Astrocyte of the spinal cord (primary cell): ENCODE measurements around the gene PBRM1.
"Not testable (repeated sequence)": the region's sequence is repeated elsewhere in the genome, so short reads cannot be mapped to it uniquely, and the experiment has no call there.

ENCODE experiments used
- DNase-seq: peaks from one replicate; pipeline ENCODE4 v3.0.0; 2011; ENCODE audit warnings: low read depth, low spot score
- H3K4me3 ChIP-seq: 2 replicates; pipeline ENCODE4 v1.5.1; 2011; ENCODE audit warnings: low read depth, mild to moderate bottlenecking, low read length, moderate library complexity
- in situ Hi-C: cut with HindIII; loops from 2 replicates; pipeline ENCODE4 v1.10.0; 2017; ENCODE audit warnings: low sequenced_read_pairs
- TF ChIP-seq, protein P1 (sequence below): IDR thresholded peaks from 2 replicates; pipeline ENCODE4 v1.5.1; 2012; ENCODE audit warnings: low read depth, mild to moderate bottlenecking, low read length, inconsistent platforms

Gene PBRM1

DNA sequence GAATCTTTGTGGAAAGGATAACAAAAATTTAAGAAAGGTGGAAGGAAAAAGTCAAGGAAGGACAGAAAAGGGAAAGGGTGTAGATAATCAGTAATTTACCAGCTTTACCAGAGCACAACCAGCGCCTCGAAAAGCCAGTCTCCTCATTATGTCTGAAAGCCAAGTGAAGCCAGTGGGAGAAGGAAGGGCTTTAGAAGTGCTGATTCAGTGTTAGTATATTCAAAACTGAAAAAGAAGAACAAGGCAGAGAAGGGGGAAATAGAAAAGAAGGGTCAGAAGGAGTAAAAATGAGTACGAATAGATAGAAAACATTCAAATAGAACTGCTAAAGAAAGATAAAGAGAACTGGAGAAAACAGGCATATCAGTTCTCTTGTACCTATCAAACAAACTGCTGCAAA is 4.1 kb downstream of the PBRM1 start:
- TF ChIP-seq, protein P1, sequence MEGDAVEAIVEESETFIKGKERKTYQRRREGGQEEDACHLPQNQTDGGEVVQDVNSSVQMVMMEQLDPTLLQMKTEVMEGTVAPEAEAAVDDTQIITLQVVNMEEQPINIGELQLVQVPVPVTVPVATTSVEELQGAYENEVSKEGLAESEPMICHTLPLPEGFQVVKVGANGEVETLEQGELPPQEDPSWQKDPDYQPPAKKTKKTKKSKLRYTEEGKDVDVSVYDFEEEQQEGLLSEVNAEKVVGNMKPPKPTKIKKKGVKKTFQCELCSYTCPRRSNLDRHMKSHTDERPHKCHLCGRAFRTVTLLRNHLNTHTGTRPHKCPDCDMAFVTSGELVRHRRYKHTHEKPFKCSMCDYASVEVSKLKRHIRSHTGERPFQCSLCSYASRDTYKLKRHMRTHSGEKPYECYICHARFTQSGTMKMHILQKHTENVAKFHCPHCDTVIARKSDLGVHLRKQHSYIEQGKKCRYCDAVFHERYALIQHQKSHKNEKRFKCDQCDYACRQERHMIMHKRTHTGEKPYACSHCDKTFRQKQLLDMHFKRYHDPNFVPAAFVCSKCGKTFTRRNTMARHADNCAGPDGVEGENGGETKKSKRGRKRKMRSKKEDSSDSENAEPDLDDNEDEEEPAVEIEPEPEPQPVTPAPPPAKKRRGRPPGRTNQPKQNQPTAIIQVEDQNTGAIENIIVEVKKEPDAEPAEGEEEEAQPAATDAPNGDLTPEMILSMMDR: no peak
- no peak overlapping the region for H3K4me3 ChIP-seq
- no peak for DNase-seq
- in situ Hi-C loops: no loop called here

DNA sequence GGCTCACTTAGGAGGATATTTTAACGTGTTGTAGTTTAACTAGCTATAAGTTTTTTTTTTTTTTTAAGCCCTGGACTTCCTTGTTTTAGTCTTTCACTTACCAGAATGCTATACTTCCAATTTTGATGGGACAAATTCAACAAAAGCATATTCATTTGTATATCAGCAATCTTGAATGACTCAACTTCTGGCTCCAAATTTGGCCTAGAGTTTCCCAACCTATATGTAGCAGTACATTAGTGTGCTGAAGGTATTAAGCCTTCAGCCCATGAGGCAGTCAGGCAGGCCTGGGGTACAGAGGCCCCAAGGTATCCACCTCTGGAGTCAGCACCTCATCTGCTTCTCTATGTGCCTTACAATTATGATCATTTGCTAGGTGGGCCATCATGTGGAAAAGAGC is 5.9 kb downstream of the PBRM1 start:
- no peak for DNase-seq
- in situ Hi-C loops: no loop called here
- H3K4me3 ChIP-seq: no peak overlapping the region
- TF ChIP-seq, protein P1: no peak

DNA sequence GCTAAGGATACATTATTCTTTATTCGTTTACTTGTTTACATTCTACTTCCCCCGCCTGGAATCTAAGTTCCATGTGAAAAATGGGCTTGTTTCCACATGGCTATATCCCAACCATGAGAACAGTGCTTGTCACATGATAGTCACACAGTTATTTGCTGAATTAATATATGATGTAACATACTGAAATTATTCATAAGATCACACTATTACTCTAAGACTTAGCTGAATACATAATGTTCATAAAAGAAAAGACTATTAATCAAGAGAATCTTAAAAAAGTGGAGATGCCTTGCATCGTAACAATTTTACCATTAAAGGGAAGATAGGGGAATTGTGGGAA is 6.5 kb downstream of the PBRM1 start:
- no peak for DNase-seq
- TF ChIP-seq, protein P1: no peak
- no peak overlapping the region for H3K4me3 ChIP-seq
- in situ Hi-C loops: no loop called here

DNA sequence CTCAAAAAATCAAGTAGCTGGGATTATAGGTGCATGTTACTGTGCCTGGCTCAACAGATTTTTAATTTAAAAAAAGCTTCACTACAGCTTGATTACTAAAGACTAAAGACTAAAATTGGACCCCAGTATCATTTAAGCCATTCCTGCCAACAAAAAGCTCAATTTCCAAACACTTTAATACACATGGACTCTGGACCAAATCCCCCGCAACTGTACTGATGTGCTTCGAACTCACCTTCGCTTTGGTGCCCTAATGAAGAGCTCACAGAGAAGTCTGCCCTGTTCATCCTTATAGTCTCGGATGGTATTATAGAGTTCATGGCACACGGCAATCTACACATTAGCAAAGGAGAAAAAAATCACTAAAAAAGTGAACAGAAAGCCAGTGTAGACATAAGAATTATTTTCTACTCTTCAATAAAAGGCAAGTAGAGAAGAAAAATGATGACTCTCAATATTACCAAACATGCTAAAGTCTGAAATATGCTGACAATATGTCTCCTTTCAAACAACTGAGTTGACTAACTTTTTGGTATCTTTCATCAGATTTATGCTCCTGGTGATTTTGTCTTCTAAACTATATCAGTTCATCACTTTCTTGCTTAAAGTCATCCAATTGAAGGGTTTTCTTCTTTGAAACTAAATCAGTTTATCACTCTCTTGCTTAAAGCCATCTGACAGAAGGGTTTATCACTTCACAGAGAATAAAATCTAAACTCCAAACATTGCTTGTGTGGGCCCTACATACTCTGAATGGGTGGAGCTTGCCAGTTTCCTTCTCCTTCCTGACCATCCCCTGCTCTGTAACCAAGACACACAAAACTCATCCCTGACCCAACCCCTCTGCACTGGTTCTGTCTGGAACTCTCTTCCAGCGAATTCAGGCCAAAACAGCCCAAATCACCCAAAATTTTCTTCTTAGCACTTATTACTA is 7.2 kb downstream of the PBRM1 start:
- in situ Hi-C loops: no loop called here

DNA sequence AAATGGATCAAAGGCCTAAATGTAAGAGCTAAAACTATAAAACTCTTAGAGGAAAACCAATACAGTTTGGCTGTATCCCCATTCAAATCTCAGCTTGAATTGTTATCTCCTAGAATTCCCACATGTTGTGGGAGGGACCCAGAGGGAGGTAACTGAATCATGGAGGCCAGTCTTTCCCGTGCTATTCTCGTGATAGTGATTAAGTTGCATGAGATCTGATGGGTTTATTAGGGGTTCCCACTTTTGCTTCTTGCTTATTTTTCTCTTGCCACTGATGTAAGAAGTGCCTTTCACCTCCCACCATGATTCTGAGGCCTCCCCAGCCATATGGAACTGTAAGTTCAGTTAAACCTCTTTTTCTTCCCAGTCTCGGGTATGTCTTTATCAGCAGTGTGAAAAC is 9.5 kb downstream of the PBRM1 start:
- H3K4me3 ChIP-seq, in situ Hi-C loops, DNase-seq: not testable (repeated sequence)

More for the DNA sequence above, 7.2 kb downstream of the PBRM1 start:
- TF ChIP-seq, protein P1: no peak
- DNase-seq: no peak
- no peak overlapping the region for H3K4me3 ChIP-seq

DNA sequence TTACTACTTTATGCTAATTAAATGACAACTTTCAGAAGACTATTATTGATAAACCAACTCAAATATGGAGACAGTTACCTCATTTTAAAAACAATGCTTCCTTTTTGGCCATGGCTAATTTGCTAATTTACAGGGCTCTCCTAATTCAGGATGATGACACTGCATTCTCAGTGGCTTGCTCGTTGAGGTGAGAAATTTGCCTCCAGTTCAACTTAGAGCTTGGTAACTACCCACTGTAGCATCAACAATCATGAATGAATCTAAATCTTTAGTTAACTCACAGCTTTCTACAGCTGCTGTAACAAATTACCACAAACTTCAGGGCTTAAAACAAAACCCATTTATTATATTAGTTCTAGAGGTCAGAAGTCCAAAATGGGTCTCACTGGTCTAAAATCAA is 14.0 kb downstream of the PBRM1 start:
- no peak overlapping the region for H3K4me3 ChIP-seq
- no peak for DNase-seq
- TF ChIP-seq, protein P1: no peak
- in situ Hi-C loops: no loop called here
